Esophagus squamous epithelium (tissue), 5 donors: ENCODE results near the gene CCR4. TPM values are rescaled to one million over a fixed set of nuclear protein-coding genes. Genes with fewer than 3 reads are reported as not detected.
"Not testable (repeated sequence)": the region's sequence is repeated elsewhere in the genome, so short reads cannot be mapped to it uniquely, and the experiment has no call there.

Experiments
- DNase-seq: peaks from one replicate; lab custom pipeline; 2025; lab: John Stamatoyannopoulos, UW
- H3K27ac ChIP-seq, 4 donors: fragments of 200-600 bp; sonication (generic); one replicate each; pipeline ENCODE4 v1.5.1; 2016 to 2019; ENCODE audit warnings: mild to moderate bottlenecking in 1 of 4
- H3K27me3 ChIP-seq, 4 donors: fragments of 200-600 bp; sonication (generic); 1 replicate in 3 of 4; 2 replicates in 1 of 4; pipeline versions ENCODE4 v1.5.1 to v1.6.0; 2017 to 2021; ENCODE audit warnings: antibody characterized with exemption in 1 of 4
- H3K36me3 ChIP-seq, 3 donors: fragments of 200-600 bp; sonication (generic); one replicate each; pipeline ENCODE4 v1.5.1; 2016 to 2019
- H3K4me1 ChIP-seq, 3 donors: fragments of 200-600 bp; sonication (generic); one replicate each; pipeline ENCODE4 v1.5.1; 2017 to 2019
- H3K4me3 ChIP-seq, 4 donors: fragments of 200-600 bp; sonication (generic); 1 replicate in 3 of 4; 2 replicates in 1 of 4; pipeline ENCODE4 v1.5.1; 2016 to 2019; ENCODE audit warnings: mild to moderate bottlenecking in 2 of 4, moderate library complexity in 1 of 4
- H3K9me3 ChIP-seq, 3 donors: fragments of 200-600 bp; sonication (generic); one replicate each; pipeline ENCODE4 v1.5.1; 2016 to 2019
- CTCF ChIP-seq, 6 experiments: fragments of 450-650 bp in 4 of 6; fragments of 200-600 bp in 2 of 6; sonication (generic) in 2 of 6; IDR thresholded peaks; one replicate each; pipeline ENCODE4 v1.5.1; 2016 to 2019; ENCODE audit warnings: antibody characterized with exemption in 6 of 6, mild to moderate bottlenecking in 4 of 6, moderate library complexity in 4 of 6
- POLR2A ChIP-seq, 4 donors: fragments of 450-650 bp; IDR thresholded peaks; one replicate each; pipeline ENCODE4 v1.6.1; 2017; ENCODE audit warnings: antibody characterized with exemption in 4 of 4, mild to moderate bottlenecking in 4 of 4, moderate library complexity in 3 of 4
- WGBS, 2 donors: methylation state at CpG; one replicate each; pipeline ENCODE4 v1.1.5; 2018; 5-methylcytosine and 5-hydroxymethylcytosine counted together
- intact Hi-C: fragments of 100-400 bp; cut with DNase I; formaldehyde crosslinking; loops from one replicate; pipeline ENCODE4 v1.15.0; 2022
- total RNA-seq, 4 donors: library from RNA; depleted of rRNA; stranded (reverse); fragments of >200 nt; gene quantifications; one replicate each; pipeline ENCODE4 v1.1.0, GENCODE V29; 2016
- donor health status: DM: yes; HTN: yes; CAD: no.

The CCR4 gene
- total RNA-seq, 4 donors from 2014 or later = 0.27 to 0.94 (median 0.62) TPM

DNA sequence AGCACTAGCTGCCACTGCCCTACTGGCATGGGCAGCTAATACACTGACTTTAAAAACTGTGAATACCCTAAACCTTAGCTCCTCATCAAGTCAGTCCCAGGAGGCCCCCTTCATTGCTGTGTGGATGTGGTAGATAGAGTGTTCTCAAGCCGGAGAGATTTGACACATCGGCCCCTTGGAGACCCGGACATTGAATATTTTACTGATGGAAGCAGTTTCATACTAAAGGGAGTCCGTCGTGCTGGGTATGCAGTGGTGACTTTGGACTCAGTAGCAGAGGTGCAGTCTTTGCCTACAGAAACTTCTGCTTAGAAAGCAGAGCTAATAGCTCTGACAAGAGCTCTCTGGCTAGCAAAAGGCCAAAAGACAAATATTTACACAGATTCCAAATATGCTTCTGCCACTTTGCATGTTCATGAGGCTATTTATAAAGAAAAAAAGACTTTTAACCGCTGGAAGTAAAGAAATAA, 17.5 kb downstream of the CCR4 start:
- no peak overlapping the region for H3K27ac ChIP-seq
- intact Hi-C loops = no loop called here
- H3K4me1 ChIP-seq = no peaks in the 10 kb centered on the region
- no peaks in the 10 kb centered on the region for H3K36me3 ChIP-seq
- no peak for TF ChIP-seq CTCF (IDR thresholded peaks at IDR 0.05)
- TF ChIP-seq POLR2A (IDR thresholded peaks at IDR 0.05) = no peak
- peaks cover 0 to 15% (median 8%) of the 10 kb centered on the region in 3 donors for H3K9me3 ChIP-seq
- WGBS, 2 donors = 72 to 82% methylated on average over 5 to 6 of the region's 6 CpGs
- no peak for DNase-seq
- H3K27me3 ChIP-seq = no peaks in the 10 kb centered on the region
- H3K4me3 ChIP-seq = no peak overlapping the region

GRCh38 chr3:32969656-32970055, 18.2 kb downstream of the CCR4 start:
- intact Hi-C loops = no loop called here
- no peaks in the 10 kb centered on the region for H3K27me3 ChIP-seq
- WGBS, 2 donors = 56% methylated on average over 4 of the region's 4 CpGs
- DNase-seq = no peak
- no peaks in the 10 kb centered on the region for H3K4me1 ChIP-seq
- H3K9me3 ChIP-seq = peaks cover 0 to 15% (median 8%) of the 10 kb centered on the region in 3 donors
- TF ChIP-seq POLR2A (IDR thresholded peaks at IDR 0.05) (no peak), CTCF (IDR thresholded peaks at IDR 0.05) (no peak)
- no peak overlapping the region for H3K4me3 ChIP-seq
- H3K27ac ChIP-seq = no peak overlapping the region
- no peaks in the 10 kb centered on the region for H3K36me3 ChIP-seq

DNA sequence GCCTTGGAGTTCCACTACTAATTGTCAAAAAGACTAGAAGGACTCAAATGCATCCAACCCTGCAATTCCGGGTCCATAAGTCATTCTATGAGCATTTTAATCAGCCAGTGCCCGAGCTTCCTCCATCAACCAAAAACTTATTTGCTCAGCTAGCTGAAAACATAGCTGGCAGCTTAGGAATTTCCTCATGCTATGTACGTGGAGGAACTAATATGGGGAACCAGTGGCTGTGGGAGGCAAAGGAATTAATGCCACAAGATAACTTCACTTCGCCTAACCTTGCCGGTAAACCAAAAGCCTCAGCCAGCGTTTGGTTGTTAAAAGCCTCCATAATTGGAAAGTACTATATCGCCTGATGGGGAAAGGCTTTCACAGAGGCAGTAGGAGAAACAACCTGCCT, 19.8 kb downstream of the CCR4 start:
- intact Hi-C loops, H3K36me3 ChIP-seq, H3K4me1 ChIP-seq, H3K27ac ChIP-seq, H3K27me3 ChIP-seq, H3K9me3 ChIP-seq, H3K4me3 ChIP-seq, DNase-seq: not testable (repeated sequence)
- 81 to 90% methylated on average over 7 of the region's 7 CpGs for WGBS, 2 donors

DNA sequence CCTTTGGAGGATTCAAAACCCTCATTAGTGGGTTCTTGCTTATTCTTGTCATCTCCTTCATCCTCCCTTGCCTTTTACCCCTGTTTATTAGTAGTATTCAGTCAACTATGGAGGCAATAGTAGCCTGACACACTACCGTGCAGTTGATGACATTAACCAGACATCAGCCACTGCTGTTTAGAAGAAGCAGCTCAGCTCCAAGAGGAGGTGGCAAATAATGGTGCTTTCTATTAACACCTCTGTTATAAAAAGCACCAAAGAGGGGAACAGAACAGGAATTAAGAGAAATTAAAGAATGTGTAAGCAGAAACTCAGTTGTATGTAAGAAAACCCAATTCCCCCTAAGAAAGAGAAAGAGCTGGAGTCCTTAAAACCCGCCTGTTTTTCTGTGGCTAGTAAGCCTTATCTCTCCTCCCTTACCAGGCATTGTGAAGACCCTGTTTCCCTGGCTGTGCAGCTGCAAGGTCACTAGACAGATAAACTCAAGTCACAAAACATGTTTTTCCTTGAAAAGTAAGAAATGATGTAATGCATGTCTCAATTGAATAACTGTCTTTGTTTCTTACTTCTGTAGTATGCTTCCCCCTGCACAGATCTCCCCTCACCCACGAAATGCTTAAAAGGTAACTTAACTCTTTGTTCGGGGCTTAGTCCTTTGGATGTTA, 21.2 kb downstream of the CCR4 start:
- no peak for DNase-seq

GRCh38 chr3:32973982-32974381, 22.5 kb downstream of the CCR4 start:
- DNase-seq = no peak
- WGBS, 2 donors = 57% methylated on average over 1 of the region's 1 CpG
- no peaks in the 10 kb centered on the region for H3K27me3 ChIP-seq
- no peak overlapping the region for H3K4me3 ChIP-seq
- H3K4me1 ChIP-seq = no peaks in the 10 kb centered on the region
- H3K9me3 ChIP-seq = no peaks in the 10 kb centered on the region
- intact Hi-C loops = no loop called here
- no peaks in the 10 kb centered on the region for H3K36me3 ChIP-seq
- no peak overlapping the region for H3K27ac ChIP-seq
- TF ChIP-seq POLR2A (IDR thresholded peaks at IDR 0.05) (no peak), CTCF (IDR thresholded peaks at IDR 0.05) (no peak)

More for the DNA sequence above, 21.2 kb downstream of the CCR4 start:
- H3K36me3 ChIP-seq = no peaks in the 10 kb centered on the region
- no peaks in the 10 kb centered on the region for H3K9me3 ChIP-seq
- H3K27ac ChIP-seq = no peak overlapping the region
- H3K4me1 ChIP-seq = no peaks in the 10 kb centered on the region
- no peak for TF ChIP-seq POLR2A (IDR thresholded peaks at IDR 0.05)
- TF ChIP-seq CTCF (IDR thresholded peaks at IDR 0.05) = no peak
- intact Hi-C loops = no loop called here
- H3K4me3 ChIP-seq = no peak overlapping the region
- 79 to 82% methylated on average over 4 of the region's 4 CpGs for WGBS, 2 donors
- no peaks in the 10 kb centered on the region for H3K27me3 ChIP-seq
